GM12878 (cell line): Measurements from ENCODE around the gene GBA2. TPM values are rescaled to one million over a fixed set of nuclear protein-coding genes. Genes with fewer than 3 reads are reported as not detected.

Source experiments
- ATAC-seq: fragments of 200-7000 bp; cut with Tn5 transposase; 3 replicates; pipeline ENCODE4 v1.9.1; 2020; ENCODE audit warnings: mild to moderate bottlenecking, moderate library complexity
- BruUV-seq: library from RNA; stranded (reverse); fragments of 400-500 nt; replicated peaks from 2 replicates; lab custom pipeline; 2021; lab: Mats Ljungman, UMichigan
- CTCF ChIA-PET: fragments of 300-600 bp; sonication (Branson Sonifier 250); formaldehyde crosslinking; extraction: SDS; loops from one replicate; lab custom pipeline; 2021; ENCODE audit warnings: inconsistent platforms; lab: Yijun Ruan, JAX
- POLR2A ChIA-PET: fragments of 350-600 bp; formaldehyde crosslinking; extraction: SDS; loops from one replicate; lab custom pipeline; 2021; ENCODE audit warnings: inconsistent platforms; lab: Charles Lee
- RAD21 ChIA-PET: fragments of 300-600 bp; sonication (Branson Sonifier 250); formaldehyde crosslinking; loops from one replicate; lab custom pipeline; 2023; ENCODE audit warnings: antibody characterized with exemption; ENCODE audit not compliant: unreplicated experiment; lab: Charles Lee
- SMC1A ChIA-PET: fragments of 300-600 bp; sonication (Branson Sonifier 250); formaldehyde crosslinking; loops from one replicate; lab custom pipeline; 2023; ENCODE audit not compliant: unreplicated experiment, uncharacterized antibody; lab: Charles Lee
- DNase-seq: peaks from one replicate; pipeline ENCODE4 v3.0.0-alpha.2; 2011; ENCODE audit warnings: low read depth, low spot score
- FAIRE-seq: peaks from 3 replicates; lab custom pipeline; 2011; peaks lifted over from hg19 to GRCh38; lab: Jason Lieb, UNC
- H2AFZ ChIP-seq: 2 replicates; pipeline ENCODE4 v1.6.0; 2011; ENCODE audit warnings: low read depth, low read length, control low read depth; ENCODE audit not compliant: control insufficient read depth
- H3K27ac ChIP-seq: 2 replicates; pipeline ENCODE4 v1.5.1; 2011; ENCODE audit warnings: control low read depth; ENCODE audit not compliant: control insufficient read depth, insufficient read depth
- H3K27me3 ChIP-seq, 2 experiments: replicated peaks in 1 of 2; 2 replicates each; pipeline versions ENCODE4 v1.6.0 to v1.6.1; 2011; ENCODE audit warnings: low read length in 1 of 2; ENCODE audit not compliant: control insufficient read depth in 2 of 2, insufficient read depth in 2 of 2
- H3K36me3 ChIP-seq, 2 experiments: 2 replicates each; pipeline ENCODE4 v1.5.1; 2011; ENCODE audit warnings: low read length in 1 of 2; ENCODE audit not compliant: control insufficient read depth in 2 of 2, insufficient read depth in 2 of 2
- H3K4me1 ChIP-seq: 2 replicates; pipeline ENCODE4 v1.6.1; 2011; ENCODE audit warnings: mild to moderate bottlenecking, low read length, moderate library complexity, mixed read lengths; ENCODE audit not compliant: control insufficient read depth, insufficient read depth
- H3K4me2 ChIP-seq: 2 replicates; pipeline ENCODE4 v1.6.0; 2011; ENCODE audit warnings: control low read depth; ENCODE audit not compliant: control insufficient read depth, insufficient read depth
- H3K4me3 ChIP-seq: fragments of 200-600 bp; sonication (generic); 2 replicates; pipeline ENCODE4 v1.5.1; 2016
- H3K79me2 ChIP-seq: 2 replicates; pipeline ENCODE4 v1.6.0; 2011; ENCODE audit warnings: low read length; ENCODE audit not compliant: control insufficient read depth, insufficient read depth
- H3K9ac ChIP-seq: 2 replicates; pipeline ENCODE4 v1.8.0; 2011; ENCODE audit warnings: low read length, control low read depth, mixed read lengths; ENCODE audit not compliant: control insufficient read depth, insufficient read depth
- H3K9me3 ChIP-seq: replicated peaks from 3 replicates; pipeline ENCODE4 v1.5.1; 2011; ENCODE audit warnings: mild to moderate bottlenecking, low read length; ENCODE audit not compliant: control insufficient read depth, insufficient read depth
- H4K20me1 ChIP-seq: 2 replicates; pipeline ENCODE4 v1.6.0; 2011; ENCODE audit not compliant: control insufficient read depth, insufficient read depth
- BACH1 ChIP-seq: fragments of 450-650 bp; IDR thresholded peaks from 2 replicates; pipeline ENCODE4 v1.6.1; 2017; ENCODE audit warnings: mild to moderate bottlenecking, borderline replicate concordance
- BHLHE40 ChIP-seq, 2 experiments: fragments of 450-650 bp in 1 of 2; IDR thresholded peaks; 2 replicates each; pipeline ENCODE4 v1.6.1; 2011 to 2017; ENCODE audit warnings: low read depth in 2 of 2, borderline replicate concordance in 1 of 2, improper control_type of control experiment in 1 of 2, low read length in 1 of 2, mild to moderate bottlenecking in 1 of 2
- CBX3 ChIP-seq: fragments of 200-600 bp; sonication (generic); IDR thresholded peaks from 2 replicates; pipeline ENCODE4 v1.6.1; 2016; ENCODE audit warnings: low read depth, borderline replicate concordance
- EED ChIP-seq: sonication (generic); IDR thresholded peaks from 2 replicates; pipeline ENCODE4 v1.6.1; 2016; ENCODE audit warnings: antibody characterized with exemption, low read depth
- EGR1 ChIP-seq, 2 experiments: IDR thresholded peaks; 1 replicate in 1 of 2; 2 replicates in 1 of 2; pipeline ENCODE4 v1.6.1; 2011 to 2012; ENCODE audit warnings: low read depth in 2 of 2, low read length in 2 of 2, borderline replicate concordance in 1 of 2, mild to moderate bottlenecking in 1 of 2, moderate library complexity in 1 of 2
- GATAD2B ChIP-seq: fragments of 450-650 bp; conservative IDR thresholded peaks from 2 replicates; pipeline ENCODE4 v1.6.1; 2017; ENCODE audit warnings: low read depth, mild to moderate bottlenecking, moderate library complexity
- HDGF ChIP-seq: fragments of 450-650 bp; IDR thresholded peaks from 2 replicates; pipeline ENCODE4 v1.6.1; 2016; ENCODE audit warnings: antibody characterized with exemption
- IKZF2 ChIP-seq, 2 experiments: fragments of 450-650 bp; IDR thresholded peaks; 2 replicates each; pipeline ENCODE4 v1.6.1; 2017; ENCODE audit warnings: mild to moderate bottlenecking in 2 of 2, moderate library complexity in 2 of 2
- MEF2B ChIP-seq: fragments of 450-650 bp; IDR thresholded peaks from 2 replicates; pipeline ENCODE4 v1.6.1; 2018; ENCODE audit warnings: mild to moderate bottlenecking, moderate library complexity; ENCODE audit not compliant: partially characterized antibody, poor library complexity, severe bottlenecking
- MTA2 ChIP-seq: fragments of 450-650 bp; IDR thresholded peaks from 2 replicates; pipeline ENCODE4 v1.6.1; 2016; ENCODE audit warnings: low read depth, mild to moderate bottlenecking, moderate library complexity
- MXI1 ChIP-seq: fragments of 150-350 bp; IDR thresholded peaks from 2 replicates; pipeline ENCODE4 v1.6.1; 2011; ENCODE audit warnings: low read depth, mild to moderate bottlenecking, inconsistent platforms, low read length, improper control_type of control experiment
- NR2C1 ChIP-seq: fragments of 450-650 bp; IDR thresholded peaks from 2 replicates; pipeline ENCODE4 v1.6.1; 2017; ENCODE audit warnings: antibody characterized with exemption, mild to moderate bottlenecking, moderate library complexity
- RELB ChIP-seq: fragments of 450-650 bp; IDR thresholded peaks from 2 replicates; pipeline ENCODE4 v1.6.1; 2017; ENCODE audit warnings: low read depth, mild to moderate bottlenecking, moderate library complexity
- SRF ChIP-seq, 2 experiments: IDR thresholded peaks; 2 replicates each; pipeline ENCODE4 v1.6.1; 2011; ENCODE audit warnings: low read depth in 2 of 2, low read length in 2 of 2, mild to moderate bottlenecking in 1 of 2, moderate library complexity in 1 of 2
- YBX1 ChIP-seq: fragments of 450-650 bp; IDR thresholded peaks from 2 replicates; pipeline ENCODE4 v1.6.1; 2016; ENCODE audit warnings: antibody characterized with exemption
- YY1 ChIP-seq: IDR thresholded peaks from 2 replicates; pipeline ENCODE4 v1.6.1; 2011; ENCODE audit warnings: low read depth, mild to moderate bottlenecking, low read length
- ZSCAN29 ChIP-seq: fragments of 450-650 bp; IDR thresholded peaks from 2 replicates; pipeline ENCODE4 v1.6.1; 2017; ENCODE audit warnings: mild to moderate bottlenecking, moderate library complexity
- WGBS: methylation state at CpG from one replicate; pipeline ENCODE4 v1.1.6; 2016; ENCODE audit warnings: low lambda C conversion rate; ENCODE audit not compliant: insufficient replicate concordance, insufficient coverage; ENCODE audit errors: missing lambda C conversion rate; 5-methylcytosine and 5-hydroxymethylcytosine counted together
- in situ Hi-C: fragments of 300-500 bp; cut with MboI; formaldehyde crosslinking; loops from 9 replicates; pipeline ENCODE4 v1.14.3; 2018; ENCODE audit warnings: mixed read lengths
- intact Hi-C: fragments of 100-400 bp; cut with micrococcal nuclease; formaldehyde crosslinking; loops from one replicate; pipeline ENCODE4 v1.14.2; 2022; ENCODE audit not compliant: unreplicated experiment
- polyA plus RNA-seq, 11 experiments: library from polyadenylated mRNA; depleted of rRNA in 4 of 11; unstranded in 6 of 11; stranded (reverse) in 5 of 11; fragments of >200 nt; fragmentation: Nextera tagmentation in 4 of 11; fragmentation: Illumina TruSeq in 1 of 11; extraction: Ambion mirVana in 4 of 11; extraction: Trizol in 1 of 11; gene quantifications; 1 replicate in 1 of 11; 2 replicates in 10 of 11; pipeline versions ENCODE4 v1.2.1 to v1.2.3, GENCODE V29; 2011 to 2016; ENCODE audit warnings: inconsistent platforms in 2 of 11, missing spikeins in 2 of 11, low read depth in 1 of 11
- total RNA-seq, 4 experiments: library from RNA; depleted of rRNA in 3 of 4; stranded (reverse); fragments of >200 nt in 3 of 4; fragmentation: Illumina TruSeq in 1 of 4; extraction: Trizol in 1 of 4; gene quantifications; 2 replicates each; pipeline versions ENCODE4 v1.2.1 to v1.2.3, GENCODE V29; 2013 to 2021
- TF ChIP-seq, protein P1 (sequence below): fragments of 450-650 bp; formaldehyde crosslinking; IDR thresholded peaks from 2 replicates; pipeline ENCODE4 v1.5.0; 2022; ENCODE audit warnings: mild to moderate bottlenecking, missing genetic modification characterization

Gene GBA2
- total and polyA plus RNA-seq, 10 of the 15 experiments (the other 5 are each of a cell fraction or from before 2014, with no cell fraction given) = 15.3 to 45.1 (median 29.1) TPM

- Histone ChIP-seq H3K27me3 (no peaks in the 10 kb centered on the region), H3K4me1 (peaks cover 17% of the 10 kb centered on the region), H3K9ac (peak within 1 kb of the TSS; percentile 90), H3K4me2 (peak within 1 kb of the TSS; percentile 99), H3K79me2 (peaks cover 59% of the 10 kb centered on the region), H3K4me3 (peak within 1 kb of the TSS; percentile 93), H3K27ac (peak within 1 kb of the TSS; percentile 92), H3K36me3 (peaks cover 5 to 12% of the 10 kb centered on the region in 2 experiments; a peak in 3 of 4 replicates), H2AFZ (peak within 1 kb of the TSS; percentile 42), H4K20me1 (no peaks in the 10 kb centered on the region), H3K9me3 (no peaks in the 10 kb centered on the region)
- peak; percentile 90 for FAIRE-seq
- intact Hi-C loops = loop anchor here (1.0 to 10.0 kb wide), 5 partner anchors 16 to 617 kb away; partner anchors contain the start of genes ATOSB and HINT2
- ChIA-PET POLR2A (interaction anchor here (0.6 to 8.1 kb wide), 22 partner anchors 9 to 128 kb away, joined by 3 to 163 read pairs (median 6); partner anchors contain the start of genes ARHGEF39, CCDC107, GBA2 and HINT2), CTCF (interaction anchor here (0.9 to 9.5 kb wide), 19 partner anchors 13 to 619 kb away, joined by 3 to 183 read pairs (median 5); partner anchors contain the start of genes ARHGEF39, CCDC107, GBA2 and HINT2), SMC1A (interaction anchor here (1.0 to 8.0 kb wide), 9 partner anchors 16 to 113 kb away, joined by 3 to 145 read pairs (median 7); partner anchors contain the start of genes ARHGEF39, CCDC107, GBA2 and RGP1), RAD21 (interaction anchor here (1.1 to 8.6 kb wide), 17 partner anchors 14 to 617 kb away, joined by 3 to 133 read pairs (median 5); partner anchors contain the start of genes ARHGEF39, ATOSB, CCDC107 and CD72)
- no TSS peak for BruUV-seq
- under 1% methylated on average over 49 of the region's 49 CpGs for WGBS
- peak; percentile 91 for DNase-seq
- in situ Hi-C loops = loop anchor here (10.0 kb wide), 1 partner anchor 627 kb away; the partner anchor contains the start of gene STOML2
- peak; percentile 86 for ATAC-seq
- TF ChIP-seq RELB = peak; percentile 84
- TF ChIP-seq MTA2 = no peak
- TF ChIP-seq EED = peak; percentile 34; the same call in 1 of the 2 replicates
- TF ChIP-seq HDGF = peak; percentile 96
- peak in 1 of 2 experiments; percentile 61; a peak in 1 of 4 replicates for TF ChIP-seq BHLHE40 (IDR thresholded peaks at IDR 0.05; ENCODE audit: borderline replicate concordance in 1 of 2, low read depth in 2 of 2, low read length in 1 of 2)
- TF ChIP-seq YY1 = peak; percentile 75
- TF ChIP-seq ZSCAN29 = peak; percentile 42; the same call in 1 of the 2 replicates
- no peak for TF ChIP-seq YBX1
- TF ChIP-seq GATAD2B = 0 out of 2 replicates have a peak, but pooled peaks have one; percentile 20
- TF ChIP-seq EGR1 (IDR thresholded peaks at IDR 0.05; ENCODE audit: borderline replicate concordance in 1 of 2, low read depth in 2 of 2, low read length in 2 of 2) = peak in 1 of 2 experiments; percentile 76; a peak in 2 of 3 replicates
- TF ChIP-seq MEF2B = peak; percentile 98
- peak; percentile 46 to 53; a peak in 2 of 4 replicates for TF ChIP-seq IKZF2 (IDR thresholded peaks at IDR 0.05)
- TF ChIP-seq NR2C1 = peak; percentile 74
- TF ChIP-seq, protein P1, sequence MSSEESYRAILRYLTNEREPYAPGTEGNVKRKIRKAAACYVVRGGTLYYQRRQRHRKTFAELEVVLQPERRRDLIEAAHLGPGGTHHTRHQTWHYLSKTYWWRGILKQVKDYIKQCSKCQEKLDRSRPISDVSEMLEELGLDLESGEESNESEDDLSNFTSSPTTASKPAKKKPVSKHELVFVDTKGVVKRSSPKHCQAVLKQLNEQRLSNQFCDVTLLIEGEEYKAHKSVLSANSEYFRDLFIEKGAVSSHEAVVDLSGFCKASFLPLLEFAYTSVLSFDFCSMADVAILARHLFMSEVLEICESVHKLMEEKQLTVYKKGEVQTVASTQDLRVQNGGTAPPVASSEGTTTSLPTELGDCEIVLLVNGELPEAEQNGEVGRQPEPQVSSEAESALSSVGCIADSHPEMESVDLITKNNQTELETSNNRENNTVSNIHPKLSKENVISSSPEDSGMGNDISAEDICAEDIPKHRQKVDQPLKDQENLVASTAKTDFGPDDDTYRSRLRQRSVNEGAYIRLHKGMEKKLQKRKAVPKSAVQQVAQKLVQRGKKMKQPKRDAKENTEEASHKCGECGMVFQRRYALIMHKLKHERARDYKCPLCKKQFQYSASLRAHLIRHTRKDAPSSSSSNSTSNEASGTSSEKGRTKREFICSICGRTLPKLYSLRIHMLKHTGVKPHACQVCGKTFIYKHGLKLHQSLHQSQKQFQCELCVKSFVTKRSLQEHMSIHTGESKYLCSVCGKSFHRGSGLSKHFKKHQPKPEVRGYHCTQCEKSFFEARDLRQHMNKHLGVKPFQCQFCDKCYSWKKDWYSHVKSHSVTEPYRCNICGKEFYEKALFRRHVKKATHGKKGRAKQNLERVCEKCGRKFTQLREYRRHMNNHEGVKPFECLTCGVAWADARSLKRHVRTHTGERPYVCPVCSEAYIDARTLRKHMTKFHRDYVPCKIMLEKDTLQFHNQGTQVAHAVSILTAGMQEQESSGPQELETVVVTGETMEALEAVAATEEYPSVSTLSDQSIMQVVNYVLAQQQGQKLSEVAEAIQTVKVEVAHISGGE = peak; percentile 62
- TF ChIP-seq SRF (IDR thresholded peaks at IDR 0.05; ENCODE audit: low read depth in 2 of 2, low read length in 2 of 2) = peak; percentile 14 to 41; a peak in 1 of 4 replicates
- no peak for TF ChIP-seq CBX3
- peak; percentile 56 for TF ChIP-seq MXI1
- peak; percentile 32; the same call in 1 of the 2 replicates for TF ChIP-seq BACH1
These were observed 16.7 kb downstream of the GBA2 start, which contains the start of the genes CREB3 and TLN1 for GRCh38 chr9:35732185-35732799. Gene CREB3 (plus strand): TSS chr9:35732666. CDS start chr9:35732773, 107 bp downstream. Gene TLN1 (minus strand): TSS chr9:35732195. CDS start chr9:35725694, 6,501 bp downstream.
